Activated naive CD8-positive, alpha-beta T cell treated with anti-CD3 and anti-CD28 coated beads, Interleukin-2, amount 50 U/mL, for 24 hours (primary cell): Measurements from ENCODE around the gene GTPBP3.
A peak's percentile ranks its signal among the peaks of the same experiment; 100 is the strongest.

Experiments used
- ATAC-seq: fragments of 150-1000 bp; cut with Tn5 transposase; one replicate; pipeline ENCODE4 v1.10.0; 2021
- DNase-seq: peaks from one replicate; pipeline ENCODE4 v3.0.0; 2021
- H3K27ac Mint-ChIP-seq: one replicate; pipeline ENCODE4 v1.8.0; 2021; ENCODE audit warnings: mild to moderate bottlenecking, mixed read lengths
- H3K27me3 Mint-ChIP-seq: one replicate; pipeline ENCODE4 v1.8.0; 2021; ENCODE audit warnings: mixed read lengths
- H3K36me3 Mint-ChIP-seq: one replicate; pipeline ENCODE4 v1.8.0; 2021; ENCODE audit warnings: low read depth, mixed read lengths
- H3K4me1 Mint-ChIP-seq: one replicate; pipeline ENCODE4 v1.8.0; 2021; ENCODE audit warnings: mixed read lengths
- H3K4me3 Mint-ChIP-seq: one replicate; pipeline ENCODE4 v1.8.0; 2021; ENCODE audit warnings: mild to moderate bottlenecking, moderate library complexity, mixed read lengths
- H3K9me3 Mint-ChIP-seq: one replicate; pipeline ENCODE4 v1.8.0; 2021; ENCODE audit warnings: mixed read lengths

The GTPBP3 gene

GRCh38 chr19:17320435-17320834 lies 16.9 kb upstream of the GTPBP3 start:
- H3K9me3 Mint-ChIP-seq, result no peaks in the 10 kb centered on the region
- H3K27ac Mint-ChIP-seq, result no peak overlapping the region
- no peaks in the 10 kb centered on the region for H3K27me3 Mint-ChIP-seq
- H3K4me1 Mint-ChIP-seq, result peaks cover 7% of the 10 kb centered on the region
- DNase-seq, result no peak
- H3K36me3 Mint-ChIP-seq, result peaks cover 16% of the 10 kb centered on the region
- H3K4me3 Mint-ChIP-seq, result no peak overlapping the region
- ATAC-seq, result no peak

- no peak overlapping the region for H3K4me3 Mint-ChIP-seq
- peaks cover 3% of the 10 kb centered on the region for H3K4me1 Mint-ChIP-seq
- no peaks in the 10 kb centered on the region for H3K27me3 Mint-ChIP-seq
- no peaks in the 10 kb centered on the region for H3K9me3 Mint-ChIP-seq
- DNase-seq (no peak), ATAC-seq (no peak)
- no peak overlapping the region for H3K27ac Mint-ChIP-seq
- H3K36me3 Mint-ChIP-seq, result peaks cover 8% of the 10 kb centered on the region
Measured at GRCh38 chr19:17321655-17322489, 15.5 kb upstream of the GTPBP3 start.

- ATAC-seq (no peak), DNase-seq (no peak)
- no peaks in the 10 kb centered on the region for H3K27me3 Mint-ChIP-seq
- no peaks in the 10 kb centered on the region for H3K9me3 Mint-ChIP-seq
- H3K4me1 Mint-ChIP-seq, result peaks cover 3% of the 10 kb centered on the region
- no peak overlapping the region for H3K27ac Mint-ChIP-seq
- H3K4me3 Mint-ChIP-seq, result no peak overlapping the region
- H3K36me3 Mint-ChIP-seq, result peaks cover 8% of the 10 kb centered on the region
Measured at GRCh38 chr19:17322854-17323253, 14.5 kb upstream of the GTPBP3 start.

GRCh38 chr19:17323300-17323963 lies 13.9 kb upstream of the GTPBP3 start:
- Mint-ChIP-seq H3K4me3 (no peak overlapping the region), H3K27me3 (no peaks in the 10 kb centered on the region), H3K9me3 (no peaks in the 10 kb centered on the region), H3K27ac (no peak overlapping the region), H3K36me3 (peaks cover 8% of the 10 kb centered on the region), H3K4me1 (peaks cover 3% of the 10 kb centered on the region)
- DNase-seq (no peak), ATAC-seq (no peak)

GRCh38 chr19:17323964-17324332 lies 13.4 kb upstream of the GTPBP3 start:
- Mint-ChIP-seq H3K9me3 (no peaks in the 10 kb centered on the region), H3K4me1 (peaks cover 3% of the 10 kb centered on the region), H3K27ac (no peak overlapping the region), H3K36me3 (peaks cover 8% of the 10 kb centered on the region), H3K4me3 (no peak overlapping the region), H3K27me3 (no peaks in the 10 kb centered on the region)
- ATAC-seq (peak; percentile 12), DNase-seq (no peak)

- no peak for ATAC-seq
- Mint-ChIP-seq H3K9me3 (no peaks in the 10 kb centered on the region), H3K4me1 (peaks cover 5% of the 10 kb centered on the region), H3K27ac (no peak overlapping the region), H3K27me3 (no peaks in the 10 kb centered on the region), H3K36me3 (peaks cover 8% of the 10 kb centered on the region), H3K4me3 (no peak overlapping the region)
- DNase-seq, result no peak
Measured at GRCh38 chr19:17324357-17325114, 12.8 kb upstream of the GTPBP3 start.

- Mint-ChIP-seq H3K4me1 (peaks cover 8% of the 10 kb centered on the region), H3K9me3 (no peaks in the 10 kb centered on the region), H3K4me3 (no peak overlapping the region), H3K36me3 (peaks cover 4% of the 10 kb centered on the region), H3K27me3 (no peaks in the 10 kb centered on the region), H3K27ac (no peak overlapping the region)
- ATAC-seq (no peak), DNase-seq (no peak)
Measured at GRCh38 chr19:17325133-17325532, 12.2 kb upstream of the GTPBP3 start.

GRCh38 chr19:17325881-17326594 lies 11.3 kb upstream of the GTPBP3 start:
- no peak for ATAC-seq
- H3K9me3 Mint-ChIP-seq, result no peaks in the 10 kb centered on the region
- peaks cover 11% of the 10 kb centered on the region for H3K4me1 Mint-ChIP-seq
- H3K36me3 Mint-ChIP-seq, result peaks cover 2% of the 10 kb centered on the region
- H3K27me3 Mint-ChIP-seq, result no peaks in the 10 kb centered on the region
- no peak overlapping the region for H3K4me3 Mint-ChIP-seq
- no peak overlapping the region for H3K27ac Mint-ChIP-seq
- DNase-seq, result no peak

GRCh38 chr19:17326595-17326966 lies 10.8 kb upstream of the GTPBP3 start:
- no peak for DNase-seq
- no peak for ATAC-seq
- no peak overlapping the region for H3K4me3 Mint-ChIP-seq
- H3K36me3 Mint-ChIP-seq, result peaks cover 2% of the 10 kb centered on the region
- no peaks in the 10 kb centered on the region for H3K27me3 Mint-ChIP-seq
- peaks cover 11% of the 10 kb centered on the region for H3K4me1 Mint-ChIP-seq
- H3K27ac Mint-ChIP-seq, result no peak overlapping the region
- no peaks in the 10 kb centered on the region for H3K9me3 Mint-ChIP-seq

- Mint-ChIP-seq H3K36me3 (peaks cover 2% of the 10 kb centered on the region), H3K9me3 (no peaks in the 10 kb centered on the region), H3K27me3 (no peaks in the 10 kb centered on the region), H3K4me1 (peaks cover 11% of the 10 kb centered on the region), H3K4me3 (no peak overlapping the region), H3K27ac (no peak overlapping the region)
- no peak for ATAC-seq
- DNase-seq, result no peak
Measured at GRCh38 chr19:17327068-17327653, 10.2 kb upstream of the GTPBP3 start.

GRCh38 chr19:17327654-17328516 lies 9.5 kb upstream of the GTPBP3 start:
- H3K4me3 Mint-ChIP-seq, result peak overlapping the region; percentile 14
- ATAC-seq, result peak; percentile 61
- H3K27me3 Mint-ChIP-seq, result no peaks in the 10 kb centered on the region
- no peak overlapping the region for H3K27ac Mint-ChIP-seq
- H3K36me3 Mint-ChIP-seq, result no peaks in the 10 kb centered on the region
- peak; percentile 53 for DNase-seq
- H3K9me3 Mint-ChIP-seq, result no peaks in the 10 kb centered on the region
- H3K4me1 Mint-ChIP-seq, result peaks cover 11% of the 10 kb centered on the region

GRCh38 chr19:17328517-17329365 lies 8.6 kb upstream of the GTPBP3 start:
- peaks cover 11% of the 10 kb centered on the region for H3K4me1 Mint-ChIP-seq
- H3K9me3 Mint-ChIP-seq, result no peaks in the 10 kb centered on the region
- no peaks in the 10 kb centered on the region for H3K36me3 Mint-ChIP-seq
- no peak overlapping the region for H3K4me3 Mint-ChIP-seq
- H3K27ac Mint-ChIP-seq, result no peak overlapping the region
- DNase-seq (peak; percentile 19), ATAC-seq (no peak)
- H3K27me3 Mint-ChIP-seq, result no peaks in the 10 kb centered on the region
